LNCAP (cell line): ENCODE data around the gene ZDHHC11B.

Experiments
- TF ChIP-seq, protein P1 (sequence below): fragments of 450-650 bp; IDR thresholded peaks from 2 replicates; pipeline ENCODE4 v1.5.1; 2017; ENCODE audit warnings: mild to moderate bottlenecking

The ZDHHC11B gene

DNA sequence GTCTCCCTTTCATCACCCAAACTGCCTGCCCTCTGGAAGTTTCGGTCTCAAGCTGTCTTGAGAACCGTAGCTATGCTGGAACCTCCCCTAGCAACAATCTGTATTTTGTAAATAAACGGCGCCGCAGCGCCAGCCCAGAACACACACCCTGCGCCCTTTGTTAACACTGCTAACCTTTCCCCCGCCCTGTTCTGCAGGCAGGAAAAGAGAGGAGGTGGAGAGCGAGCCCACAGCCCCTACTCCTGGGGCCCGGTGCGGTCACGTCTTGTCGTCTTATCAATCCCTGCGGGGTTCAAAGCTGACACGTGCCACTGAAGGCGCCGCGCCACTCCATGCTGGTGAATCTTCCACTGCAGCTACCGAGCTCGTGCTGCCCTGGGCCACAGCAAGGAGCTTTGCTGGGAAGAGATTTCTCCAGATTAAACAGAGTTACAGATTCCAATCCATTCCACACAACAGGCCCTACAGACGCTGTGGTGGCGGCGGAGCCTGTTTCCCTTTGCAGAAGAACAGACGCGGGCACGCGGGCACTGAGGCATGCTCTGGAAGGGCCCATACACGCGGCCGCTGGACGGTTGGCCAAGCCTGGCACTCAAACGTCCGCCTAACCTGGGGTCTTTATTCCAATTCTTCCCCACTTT lies 25.3 kb downstream of the ZDHHC11B start:
- TF ChIP-seq, protein P1, sequence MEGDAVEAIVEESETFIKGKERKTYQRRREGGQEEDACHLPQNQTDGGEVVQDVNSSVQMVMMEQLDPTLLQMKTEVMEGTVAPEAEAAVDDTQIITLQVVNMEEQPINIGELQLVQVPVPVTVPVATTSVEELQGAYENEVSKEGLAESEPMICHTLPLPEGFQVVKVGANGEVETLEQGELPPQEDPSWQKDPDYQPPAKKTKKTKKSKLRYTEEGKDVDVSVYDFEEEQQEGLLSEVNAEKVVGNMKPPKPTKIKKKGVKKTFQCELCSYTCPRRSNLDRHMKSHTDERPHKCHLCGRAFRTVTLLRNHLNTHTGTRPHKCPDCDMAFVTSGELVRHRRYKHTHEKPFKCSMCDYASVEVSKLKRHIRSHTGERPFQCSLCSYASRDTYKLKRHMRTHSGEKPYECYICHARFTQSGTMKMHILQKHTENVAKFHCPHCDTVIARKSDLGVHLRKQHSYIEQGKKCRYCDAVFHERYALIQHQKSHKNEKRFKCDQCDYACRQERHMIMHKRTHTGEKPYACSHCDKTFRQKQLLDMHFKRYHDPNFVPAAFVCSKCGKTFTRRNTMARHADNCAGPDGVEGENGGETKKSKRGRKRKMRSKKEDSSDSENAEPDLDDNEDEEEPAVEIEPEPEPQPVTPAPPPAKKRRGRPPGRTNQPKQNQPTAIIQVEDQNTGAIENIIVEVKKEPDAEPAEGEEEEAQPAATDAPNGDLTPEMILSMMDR, result no peak

DNA sequence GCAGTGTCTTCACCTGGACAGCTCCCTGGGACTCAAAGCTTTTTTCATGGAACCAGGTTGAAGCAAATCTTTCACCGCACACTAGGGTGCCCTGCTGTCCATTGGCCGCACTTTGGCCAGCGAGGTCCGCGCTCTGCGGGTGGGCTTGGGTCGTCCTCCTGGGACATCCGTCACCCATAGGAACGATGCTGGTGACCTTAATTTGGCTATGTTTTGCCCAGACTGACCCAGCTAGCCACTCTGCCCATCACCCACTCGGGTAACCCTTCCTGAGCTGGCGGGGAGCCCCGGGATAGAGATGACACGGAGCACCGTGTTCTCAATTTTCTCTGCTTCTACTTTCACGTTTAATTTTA lies 25.9 kb downstream of the ZDHHC11B start:
- TF ChIP-seq, protein P1, result no peak

DNA sequence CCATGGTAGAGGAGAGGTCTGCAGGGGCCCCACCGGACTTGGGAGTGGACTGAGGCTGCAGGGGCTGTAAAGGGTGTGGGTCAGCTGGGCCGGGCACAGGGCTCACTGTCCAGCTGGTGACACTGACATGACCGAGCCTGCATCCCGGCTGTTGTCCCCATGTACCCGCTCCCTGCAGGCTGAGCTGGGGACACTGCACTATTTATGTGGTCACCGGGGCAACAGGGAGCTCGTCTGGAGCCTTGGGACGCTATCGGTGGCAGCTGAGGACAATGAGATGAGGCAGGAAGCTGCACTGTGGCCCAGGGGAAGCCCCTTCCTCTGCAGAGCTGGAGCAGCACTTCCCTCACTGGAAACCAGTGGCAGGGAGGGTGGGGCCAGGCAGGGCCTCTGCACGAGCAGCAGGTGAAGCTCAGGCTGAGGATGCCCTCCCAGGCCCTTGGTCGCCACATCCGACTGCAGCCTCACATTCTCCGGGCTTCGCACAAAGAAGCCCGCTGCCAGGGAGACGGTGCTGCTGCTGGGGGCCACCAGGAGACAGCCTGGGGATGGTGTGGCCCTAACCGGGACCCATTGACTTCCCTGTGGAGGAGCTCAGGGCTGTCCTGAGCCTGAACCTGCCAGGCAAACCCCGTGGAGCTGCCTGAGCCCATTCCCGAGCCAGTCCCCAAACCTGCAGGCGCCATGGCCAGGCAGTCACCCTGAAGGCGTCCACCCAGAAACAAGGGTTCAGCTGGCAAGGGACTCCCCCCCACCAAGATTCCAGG lies 26.4 kb downstream of the ZDHHC11B start:
- TF ChIP-seq, protein P1, result no peak

DNA sequence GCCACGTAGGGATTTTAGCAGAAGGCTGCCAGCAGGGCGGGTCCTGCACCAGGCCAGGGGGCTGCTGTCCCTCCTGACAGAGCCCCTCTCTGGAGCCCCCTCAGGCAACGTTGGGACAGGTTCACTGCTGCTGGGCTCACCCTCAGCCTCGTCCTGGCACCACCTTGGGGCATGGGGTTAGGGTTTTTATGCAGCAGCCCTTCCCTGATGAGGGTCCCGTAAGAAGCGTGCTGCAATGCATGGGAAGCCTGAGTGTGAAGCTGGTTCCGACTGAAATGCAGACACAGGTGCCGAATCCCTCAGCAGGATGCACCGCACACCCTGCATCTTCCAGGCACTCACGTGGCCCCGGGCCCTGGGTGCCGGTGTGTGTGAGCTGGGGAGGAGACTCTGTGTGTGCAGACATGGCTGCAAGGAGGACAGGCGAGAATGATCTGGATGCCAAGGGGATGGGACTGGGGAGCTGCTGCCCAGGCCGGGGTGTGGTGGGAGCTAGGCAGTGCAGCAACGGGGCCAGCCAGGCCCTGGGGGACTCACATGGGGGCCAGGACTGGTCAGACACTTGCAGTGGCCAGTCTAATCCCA lies 27.1 kb downstream of the ZDHHC11B start:
- TF ChIP-seq, protein P1, result no peak

DNA sequence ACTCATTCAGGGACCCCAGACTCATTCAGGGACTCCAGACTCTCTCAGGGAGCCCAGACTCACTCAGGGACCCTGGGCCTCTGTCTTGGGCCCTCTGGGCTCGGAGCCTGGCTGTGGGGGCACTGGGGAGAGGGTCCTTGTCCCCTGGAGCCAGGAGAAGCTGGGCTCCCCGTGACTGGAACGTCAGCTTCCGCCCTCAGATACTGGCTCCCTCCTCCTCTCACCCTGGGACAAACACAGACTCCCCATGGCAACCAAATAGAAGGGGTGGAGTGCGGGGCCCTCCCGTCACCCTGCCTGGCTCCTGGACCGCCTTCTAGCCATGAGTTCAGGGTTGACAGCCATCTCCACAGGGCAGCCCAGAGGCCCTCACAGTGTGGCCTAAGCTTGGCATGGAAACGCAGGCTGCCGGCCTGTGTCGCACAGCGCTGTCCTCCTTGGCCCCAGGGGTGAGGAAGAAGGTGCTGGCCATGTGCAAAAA lies 27.6 kb downstream of the ZDHHC11B start:
- TF ChIP-seq, protein P1, result no peak

DNA sequence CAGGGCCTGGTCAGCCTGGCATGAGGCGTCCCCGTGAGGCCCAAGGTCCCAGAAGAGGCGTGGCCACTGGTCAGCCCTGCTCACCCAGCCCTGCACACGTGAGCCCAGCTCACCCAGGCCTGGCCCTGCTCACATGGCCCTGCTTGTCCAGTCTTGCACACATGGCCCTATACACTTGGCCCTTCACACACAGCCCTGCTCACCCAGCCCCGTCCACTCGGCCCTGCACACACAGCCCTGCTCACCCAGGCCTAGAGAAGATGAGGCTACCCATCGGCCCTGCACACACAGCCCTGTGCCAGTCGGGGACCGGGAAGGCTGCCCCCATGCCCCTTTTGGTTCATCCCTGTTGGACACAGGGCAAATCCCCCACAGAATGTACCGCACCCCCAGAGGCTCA lies 28.4 kb downstream of the ZDHHC11B start:
- TF ChIP-seq, protein P1, result no peak

DNA sequence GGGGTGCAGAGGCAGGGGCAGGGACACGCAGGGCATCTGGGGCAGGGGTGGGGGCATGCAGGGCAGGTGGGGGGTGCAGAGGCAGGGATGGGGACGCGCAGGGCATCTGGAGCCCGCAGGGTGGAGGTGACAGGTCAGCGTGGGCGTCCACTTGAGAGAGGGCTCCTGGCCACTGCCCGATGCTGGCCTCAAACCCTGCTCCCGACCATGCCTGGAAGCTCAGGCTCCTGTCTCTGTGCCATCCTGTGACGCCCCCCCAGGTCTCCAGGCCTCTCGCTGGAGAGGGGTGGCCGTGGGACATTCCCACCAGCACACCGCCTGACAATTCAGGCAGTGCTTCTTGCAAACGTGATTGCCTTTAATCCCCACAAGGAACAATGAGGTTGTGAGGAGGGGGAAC lies 33.0 kb downstream of the ZDHHC11B start:
- TF ChIP-seq, protein P1, result no peak
